Measurements from ENCODE around the gene PPP2R1B. TPM values are rescaled to one million over a fixed set of nuclear protein-coding genes. Genes with fewer than 3 reads are reported as not detected.
"Not testable (repeated sequence)": the region's sequence is repeated elsewhere in the genome, so short reads cannot be mapped to it uniquely, and the experiment has no call there.

Gene PPP2R1B
- total and polyA plus RNA-seq, 2 donors (not counting 3 experiments of a cell fraction or from before 2014, with no cell fraction given) = 18.0 to 50.8 TPM

- Histone ChIP-seq H3K4me3 (replicated peaks in 1 of 3; ENCODE audit: insufficient read depth in 1 of 3, low read depth in 1 of 3, low read length in 3 of 3) (no peak overlapping the region), H2AFZ (ENCODE audit: low read depth, low read length) (no peak overlapping the region), H3K4me2 (ENCODE audit: insufficient read depth, low read length) (no peak overlapping the region), H3K27ac (ENCODE audit: insufficient read depth, low read depth, low read length) (peak overlapping the region; percentile 35), H3K9me3 (replicated peaks; ENCODE audit: control insufficient read depth, insufficient read depth, low read length) (no peaks in the 10 kb centered on the region), H3K9me1 (replicated peaks; ENCODE audit: control insufficient read depth, extremely low read depth, insufficient read depth, low read length) (no peaks in the 10 kb centered on the region), H3K4me1 (ENCODE audit: control insufficient read depth, extremely low read depth, insufficient read depth, low read length) (peaks cover 6% of the 10 kb centered on the region), H4K20me1 (replicated peaks; ENCODE audit: control insufficient read depth, extremely low read depth, insufficient read depth, low read length) (no peaks in the 10 kb centered on the region), H3K27me3 (ENCODE audit: control insufficient read depth in 2 of 2, insufficient read depth in 2 of 2, low read length in 2 of 2) (no peaks in the 10 kb centered on the region), H3K79me2 (ENCODE audit: control insufficient read depth, insufficient read depth, low read length) (no peaks in the 10 kb centered on the region), H3K36me3 (ENCODE audit: control insufficient read depth in 2 of 2, extremely low read depth in 1 of 2, insufficient read depth in 2 of 2, low read length in 2 of 2) (peaks cover 0 to 27% of the 10 kb centered on the region in 2 experiments), H3K9ac (replicated peaks; ENCODE audit: extremely low read depth, insufficient read depth, low read length) (no peak overlapping the region)
- no TSS peak for BruUV-seq (replicated peaks)
- FAIRE-seq (peak; percentile 33), DNase-seq (ENCODE audit: low read depth, low spot score) (peak; percentile 87)
- dilution Hi-C loops (cut with MboI; ENCODE audit: extremely low pct_ligation_motif_present, low sequenced_read_pairs) (no loop called here), intact Hi-C loops (cut with micrococcal nuclease) (loop anchor here (1.0 to 5.0 kb wide), 2 partner anchors 17 to 86 kb away; no protein-coding TSS in a partner anchor)
- TF ChIP-seq POLR2A (IDR thresholded peaks at IDR 0.05; ENCODE audit: low read depth, low read length) (no peak), FOS (IDR thresholded peaks at IDR 0.05; ENCODE audit: borderline replicate concordance, insufficient read depth, low read length) (peak; percentile 19)
- ChIA-PET POLR2A (no interaction called here), CTCF (interaction anchor here (1.0 to 2.1 kb wide), 7 partner anchors 11 to 115 kb away, joined by 3 to 11 read pairs (median 6); no protein-coding TSS in a partner anchor)
Observed at GRCh38 chr11:111718436-111718835, 47.8 kb downstream of the PPP2R1B start.

- CTCF ChIA-PET = interaction anchor here (1.1 to 2.1 kb wide), 4 partner anchors 14 to 113 kb away, joined by 3 to 11 read pairs (median 6); no protein-coding TSS in a partner anchor
- H3K9me1 ChIP-seq (replicated peaks; ENCODE audit: control insufficient read depth, extremely low read depth, insufficient read depth, low read length); H3K9ac ChIP-seq (replicated peaks; ENCODE audit: extremely low read depth, insufficient read depth, low read length); H3K79me2 ChIP-seq (ENCODE audit: control insufficient read depth, insufficient read depth, low read length); H3K4me3 ChIP-seq (replicated peaks in 1 of 3; ENCODE audit: insufficient read depth in 1 of 3, low read depth in 1 of 3, low read length in 3 of 3); H3K9me3 ChIP-seq (replicated peaks; ENCODE audit: control insufficient read depth, insufficient read depth, low read length); H4K20me1 ChIP-seq (replicated peaks; ENCODE audit: control insufficient read depth, extremely low read depth, insufficient read depth, low read length); POLR2A ChIA-PET; DNase-seq (ENCODE audit: low read depth, low spot score); H3K27ac ChIP-seq (ENCODE audit: insufficient read depth, low read depth, low read length); H3K4me2 ChIP-seq (ENCODE audit: insufficient read depth, low read length); BruUV-seq (replicated peaks); FAIRE-seq; dilution Hi-C loops (cut with MboI; ENCODE audit: extremely low pct_ligation_motif_present, low sequenced_read_pairs); H3K4me1 ChIP-seq (ENCODE audit: control insufficient read depth, extremely low read depth, insufficient read depth, low read length); H3K27me3 ChIP-seq (ENCODE audit: control insufficient read depth in 2 of 2, insufficient read depth in 2 of 2, low read length in 2 of 2); H2AFZ ChIP-seq (ENCODE audit: low read depth, low read length): not testable (repeated sequence)
- peaks cover 0 to 20% of the 10 kb centered on the region in 2 experiments for H3K36me3 ChIP-seq (ENCODE audit: control insufficient read depth in 2 of 2, extremely low read depth in 1 of 2, insufficient read depth in 2 of 2, low read length in 2 of 2)
- intact Hi-C loops (cut with micrococcal nuclease) = loop anchor here (1.0 to 5.0 kb wide), 2 partner anchors 18 to 85 kb away; no protein-coding TSS in a partner anchor
Observed at GRCh38 chr11:111717660-111718059, 48.5 kb downstream of the PPP2R1B start.
